Endodermal cell (in vitro differentiated cells): ENCODE measurements around the gene CENPX. TPM values are rescaled to one million over a fixed set of nuclear protein-coding genes. Genes with fewer than 3 reads are reported as not detected.
A peak's percentile ranks its signal among the peaks of the same experiment; 100 is the strongest.

Source experiments
- DNase-seq: peaks from one replicate; pipeline ENCODE4 v3.0.0-alpha.2; 2017
- H3K27ac ChIP-seq: 2 replicates; pipeline ENCODE4 v1.5.1; 2013; ENCODE audit warnings: mild to moderate bottlenecking, low read depth, low read length, moderate library complexity
- H3K27me3 ChIP-seq: 2 replicates; pipeline ENCODE4 v1.6.1; 2013; ENCODE audit warnings: mild to moderate bottlenecking, low read length, moderate library complexity; ENCODE audit not compliant: insufficient read depth, control insufficient read depth, poor library complexity, severe bottlenecking
- H3K36me3 ChIP-seq: 2 replicates; pipeline ENCODE4 v1.7.0; 2013; ENCODE audit warnings: mild to moderate bottlenecking, low read length, moderate library complexity; ENCODE audit not compliant: control insufficient read depth, insufficient read depth
- H3K4me1 ChIP-seq: one replicate; pipeline ENCODE4 v1.7.0; 2013; ENCODE audit warnings: low read length; ENCODE audit not compliant: control insufficient read depth, insufficient read depth
- H3K4me3 ChIP-seq: 2 replicates; pipeline ENCODE4 v1.5.1; 2013; ENCODE audit warnings: mild to moderate bottlenecking, low read length, moderate library complexity
- H3K9ac ChIP-seq: 2 replicates; pipeline ENCODE4 v1.6.1; 2013; ENCODE audit warnings: mild to moderate bottlenecking, low read length, moderate library complexity; ENCODE audit not compliant: poor library complexity, severe bottlenecking; ENCODE audit errors: extremely low read depth
- H3K9me3 ChIP-seq: 2 replicates; pipeline ENCODE4 v1.6.1; 2013; ENCODE audit warnings: mild to moderate bottlenecking, low read length, moderate library complexity; ENCODE audit not compliant: control insufficient read depth
- H3K27ac Mint-ChIP-seq: 2 replicates; pipeline ENCODE4 v1.8.0; 2020; ENCODE audit warnings: mixed read lengths
- H3K27me3 Mint-ChIP-seq: 2 replicates; pipeline ENCODE4 v1.8.0; 2021; ENCODE audit warnings: mild to moderate bottlenecking, mixed read lengths; ENCODE audit not compliant: insufficient read depth
- H3K36me3 Mint-ChIP-seq: 2 replicates; pipeline ENCODE4 v1.8.0; 2020; ENCODE audit warnings: low read depth, mixed read lengths
- H3K4me1 Mint-ChIP-seq: 2 replicates; pipeline ENCODE4 v1.8.0; 2020; ENCODE audit warnings: mixed read lengths
- H3K4me3 Mint-ChIP-seq: 2 replicates; pipeline ENCODE4 v1.8.0; 2020; ENCODE audit warnings: mild to moderate bottlenecking, moderate library complexity, mixed read lengths
- H3K9me3 Mint-ChIP-seq: 2 replicates; pipeline ENCODE4 v1.8.0; 2020; ENCODE audit warnings: mild to moderate bottlenecking, mixed read lengths
- CTCF ChIP-seq: fragments of 200-600 bp; sonication (generic); conservative IDR thresholded peaks from 2 replicates; pipeline ENCODE4 v1.5.0; 2021; ENCODE audit warnings: antibody characterized with exemption, mild to moderate bottlenecking
- WGBS, 2 experiments: methylation state at CpG; one replicate each; pipeline versions ENCODE4 v1.1.5 to v1.1.7; 2013; ENCODE audit warnings: missing lambda C conversion rate in 2 of 2, mixed read lengths in 1 of 2; ENCODE audit not compliant: insufficient coverage in 1 of 2, insufficient read length in 1 of 2; 5-methylcytosine and 5-hydroxymethylcytosine counted together
- total RNA-seq, 2 donors: library from RNA; stranded (reverse); fragmentation: NEBNext Ultra II Directional in 1 of 2; extraction: Animal tissue kit (Norgen Biotek cat#: 25700) in 1 of 2; gene quantifications; 2 replicates in 1 of 2; 3 replicates in 1 of 2; pipeline ENCODE4 v1.2.1, GENCODE V29; 2021

Gene CENPX
- total RNA-seq, 2 donors from 2014 or later: 80.0 to 85.0 TPM

- H3K27ac Mint-ChIP-seq: peak overlapping the region; percentile 64
- H3K9me3 ChIP-seq: no peaks in the 10 kb centered on the region
- no peaks in the 10 kb centered on the region for H3K4me1 Mint-ChIP-seq
- H3K36me3 ChIP-seq: no peaks in the 10 kb centered on the region
- H3K36me3 Mint-ChIP-seq: peaks cover 15% of the 10 kb centered on the region
- H3K9ac ChIP-seq: no peak overlapping the region
- TF ChIP-seq CTCF: peak; percentile 56
- no peaks in the 10 kb centered on the region for H3K4me1 ChIP-seq
- H3K4me3 Mint-ChIP-seq: no peak overlapping the region
- H3K9me3 Mint-ChIP-seq: no peaks in the 10 kb centered on the region
- DNase-seq: peak; percentile 87
- WGBS, 2 experiments: 95 to 96% methylated on average over 21 to 29 of the region's 29 CpGs
- no peaks in the 10 kb centered on the region for H3K27me3 Mint-ChIP-seq
- H3K27ac ChIP-seq: no peak overlapping the region
- H3K27me3 ChIP-seq: no peaks in the 10 kb centered on the region
- no peak overlapping the region for H3K4me3 ChIP-seq
These were observed 27.0 kb downstream of the CENPX start for GRCh38 chr17:81995463-81996231.

- no peaks in the 10 kb centered on the region for H3K4me1 Mint-ChIP-seq
- H3K9me3 Mint-ChIP-seq: no peaks in the 10 kb centered on the region
- H3K9ac ChIP-seq: no peak overlapping the region
- no peak for TF ChIP-seq CTCF
- no peak overlapping the region for H3K4me3 ChIP-seq
- H3K36me3 Mint-ChIP-seq: peaks cover 17% of the 10 kb centered on the region
- H3K4me3 Mint-ChIP-seq: no peak overlapping the region
- H3K9me3 ChIP-seq: no peaks in the 10 kb centered on the region
- no peaks in the 10 kb centered on the region for H3K4me1 ChIP-seq
- no peaks in the 10 kb centered on the region for H3K27me3 Mint-ChIP-seq
- H3K27ac Mint-ChIP-seq: no peak overlapping the region
- 94% methylated on average over 20 to 39 of the region's 39 CpGs for WGBS, 2 experiments
- peak overlapping the region; percentile 53 for H3K27ac ChIP-seq
- no peak for DNase-seq
- H3K36me3 ChIP-seq: no peaks in the 10 kb centered on the region
- H3K27me3 ChIP-seq: no peaks in the 10 kb centered on the region
These were observed 27.9 kb downstream of the CENPX start for GRCh38 chr17:81994593-81995462.

GRCh38 chr17:81993729-81994592 lies 28.7 kb downstream of the CENPX start:
- Mint-ChIP-seq H3K36me3 (peaks cover 23% of the 10 kb centered on the region), H3K4me1 (no peaks in the 10 kb centered on the region), H3K27me3 (no peaks in the 10 kb centered on the region), H3K27ac (peak overlapping the region; percentile 58), H3K9me3 (no peaks in the 10 kb centered on the region), H3K4me3 (no peak overlapping the region)
- Histone ChIP-seq H3K27ac (peak overlapping the region; percentile 53), H3K4me1 (no peaks in the 10 kb centered on the region), H3K9me3 (no peaks in the 10 kb centered on the region), H3K9ac (no peak overlapping the region), H3K27me3 (no peaks in the 10 kb centered on the region), H3K36me3 (no peaks in the 10 kb centered on the region), H3K4me3 (no peak overlapping the region)
- TF ChIP-seq CTCF: no peak
- no peak for DNase-seq
- whole genome bisulfite sequencing, 2 experiments: 91 to 93% methylated on average over 24 to 37 of the region's 37 CpGs
